ENCODE measurements around the gene PLEK. TPM values are rescaled to one million over a fixed set of nuclear protein-coding genes. Genes with fewer than 3 reads are reported as not detected.

PLEK gene
- total and polyA plus RNA-seq, 7 donors, result 0.89 to 3.9 (median 2.3) TPM

DNA sequence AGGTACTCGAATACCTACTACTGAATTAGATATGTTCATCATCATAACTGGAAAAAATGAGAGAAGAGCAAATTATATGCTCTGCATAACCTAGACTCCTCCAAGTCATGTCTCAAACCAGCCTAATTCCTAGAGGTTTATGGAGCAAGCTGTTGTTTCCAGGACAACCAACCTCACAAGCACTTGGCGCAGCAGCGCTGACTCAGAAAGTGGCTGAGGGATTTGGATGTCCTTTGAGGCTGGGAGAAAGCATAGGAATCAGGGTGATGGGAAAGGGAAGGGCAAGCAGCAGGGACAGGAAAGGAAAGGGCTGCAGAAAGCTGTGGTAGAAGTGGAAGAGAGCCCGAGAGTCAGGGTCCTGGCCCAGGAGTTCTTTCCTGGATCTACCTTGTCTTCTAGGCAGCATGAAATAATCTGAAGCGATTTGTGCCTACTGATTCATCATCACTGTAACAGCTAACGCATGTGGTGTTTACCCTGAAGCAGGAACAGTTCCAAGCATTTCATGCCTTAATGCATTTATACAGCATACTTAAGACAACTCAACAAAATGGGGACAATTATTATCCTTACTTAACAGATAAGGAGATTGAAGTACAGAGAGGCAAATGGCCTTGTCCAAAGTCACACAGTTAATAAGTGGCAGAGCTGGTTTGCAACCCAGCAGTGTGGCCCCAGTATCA is 3.7 kb downstream of the PLEK start:
- intact Hi-C loops (cut with DNase I), result no loop called here
- ATAC-seq, result no peak
- Histone ChIP-seq H3K9me3 (no peaks in the 10 kb centered on the region), H3K27ac (no peak overlapping the region), H3K4me3 (no peak overlapping the region), H3K4me1 (no peaks in the 10 kb centered on the region), H3K36me3 (ENCODE audit: insufficient read depth in 1 of 2, low read depth in 1 of 2) (no peaks in the 10 kb centered on the region), H3K27me3 (ENCODE audit: insufficient read depth in 3 of 3, low read length in 2 of 3) (no peaks in the 10 kb centered on the region)
- no peak for DNase-seq
- TF ChIP-seq, protein P1, sequence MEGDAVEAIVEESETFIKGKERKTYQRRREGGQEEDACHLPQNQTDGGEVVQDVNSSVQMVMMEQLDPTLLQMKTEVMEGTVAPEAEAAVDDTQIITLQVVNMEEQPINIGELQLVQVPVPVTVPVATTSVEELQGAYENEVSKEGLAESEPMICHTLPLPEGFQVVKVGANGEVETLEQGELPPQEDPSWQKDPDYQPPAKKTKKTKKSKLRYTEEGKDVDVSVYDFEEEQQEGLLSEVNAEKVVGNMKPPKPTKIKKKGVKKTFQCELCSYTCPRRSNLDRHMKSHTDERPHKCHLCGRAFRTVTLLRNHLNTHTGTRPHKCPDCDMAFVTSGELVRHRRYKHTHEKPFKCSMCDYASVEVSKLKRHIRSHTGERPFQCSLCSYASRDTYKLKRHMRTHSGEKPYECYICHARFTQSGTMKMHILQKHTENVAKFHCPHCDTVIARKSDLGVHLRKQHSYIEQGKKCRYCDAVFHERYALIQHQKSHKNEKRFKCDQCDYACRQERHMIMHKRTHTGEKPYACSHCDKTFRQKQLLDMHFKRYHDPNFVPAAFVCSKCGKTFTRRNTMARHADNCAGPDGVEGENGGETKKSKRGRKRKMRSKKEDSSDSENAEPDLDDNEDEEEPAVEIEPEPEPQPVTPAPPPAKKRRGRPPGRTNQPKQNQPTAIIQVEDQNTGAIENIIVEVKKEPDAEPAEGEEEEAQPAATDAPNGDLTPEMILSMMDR (IDR thresholded peaks at IDR 0.05), result no peak
- WGBS, 3 donors, result 62 to 76% (median 72%) methylated on average over 6 of the region's 6 CpGs

DNA sequence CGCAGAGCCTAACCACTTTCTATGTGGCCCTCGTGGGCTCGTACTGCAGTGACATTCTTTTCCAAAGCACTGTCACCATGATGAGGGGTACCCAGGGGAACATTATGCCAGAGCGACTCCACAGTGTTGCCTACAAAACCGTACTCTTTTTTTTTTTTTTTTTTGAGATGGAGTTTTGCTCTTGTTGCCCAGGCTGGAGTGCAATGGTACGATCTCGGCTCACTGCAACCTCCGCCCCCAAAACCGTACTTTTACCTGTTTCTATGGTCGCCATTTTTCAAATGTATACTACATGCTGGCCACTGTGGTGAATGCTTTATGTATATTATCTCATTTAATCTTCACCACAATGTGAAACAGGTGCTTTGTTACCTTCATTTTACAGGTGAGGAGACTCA is 4.3 kb downstream of the PLEK start:
- intact Hi-C loops (cut with DNase I), result no loop called here
- Histone ChIP-seq H3K9me3 (no peaks in the 10 kb centered on the region), H3K27me3 (ENCODE audit: insufficient read depth in 3 of 3, low read length in 2 of 3) (no peaks in the 10 kb centered on the region), H3K4me3 (no peak overlapping the region), H3K36me3 (ENCODE audit: insufficient read depth in 1 of 2, low read depth in 1 of 2) (no peaks in the 10 kb centered on the region), H3K4me1 (no peaks in the 10 kb centered on the region), H3K27ac (no peak overlapping the region)
- DNase-seq, result no peak
- WGBS, 3 donors, result 81 to 83% (median 82%) methylated on average over 10 of the region's 10 CpGs
- ATAC-seq, result no peak
- TF ChIP-seq, protein P1 (IDR thresholded peaks at IDR 0.05), result no peak

- no peaks in the 10 kb centered on the region for H3K27me3 ChIP-seq (ENCODE audit: insufficient read depth in 3 of 3, low read length in 2 of 3)
- intact Hi-C loops (cut with DNase I), result no loop called here
- no peaks in the 10 kb centered on the region for H3K36me3 ChIP-seq (ENCODE audit: insufficient read depth in 1 of 2, low read depth in 1 of 2)
- TF ChIP-seq, protein P1 (IDR thresholded peaks at IDR 0.05), result no peak
- no peaks in the 10 kb centered on the region for H3K9me3 ChIP-seq
- ATAC-seq (no peak), DNase-seq (no peak)
- 48 to 64% (median 56%) methylated on average over 1 of the region's 1 CpG for WGBS, 3 donors
- H3K27ac ChIP-seq, result no peak overlapping the region
- H3K4me1 ChIP-seq, result no peaks in the 10 kb centered on the region
- H3K4me3 ChIP-seq, result no peak overlapping the region
Measured at GRCh38 chr2:68371138-68371537, 6.1 kb downstream of the PLEK start.

- Histone ChIP-seq H3K27me3 (ENCODE audit: insufficient read depth in 3 of 3, low read length in 2 of 3) (no peaks in the 10 kb centered on the region), H3K4me1 (no peaks in the 10 kb centered on the region), H3K36me3 (ENCODE audit: insufficient read depth in 1 of 2, low read depth in 1 of 2) (no peaks in the 10 kb centered on the region), H3K4me3 (no peak overlapping the region), H3K9me3 (no peaks in the 10 kb centered on the region), H3K27ac (no peak overlapping the region)
- TF ChIP-seq, protein P1 (IDR thresholded peaks at IDR 0.05), result no peak
- DNase-seq (no peak), ATAC-seq (no peak)
- intact Hi-C loops (cut with DNase I), result no loop called here
- 66 to 80% (median 72%) methylated on average over 3 of the region's 3 CpGs for WGBS, 3 donors
Measured at GRCh38 chr2:68371581-68371980, 6.5 kb downstream of the PLEK start.

DNA sequence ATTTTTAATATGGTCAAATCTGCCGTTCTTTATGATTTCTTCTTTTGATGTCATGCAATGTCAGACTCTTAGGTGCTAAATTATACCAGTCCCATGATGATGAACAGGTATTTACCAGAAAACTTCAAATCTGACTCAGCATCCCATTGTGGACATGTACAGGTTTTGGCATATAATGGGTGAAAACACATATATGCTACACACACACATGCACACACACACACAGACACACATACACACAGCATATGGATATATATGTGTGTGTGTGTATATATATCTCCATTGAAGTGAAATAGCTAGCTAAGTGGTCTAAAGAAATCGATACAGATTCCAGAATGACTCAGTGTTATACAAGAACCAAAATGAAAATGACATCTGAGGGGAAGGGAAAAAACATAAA is 7.4 kb downstream of the PLEK start:
- TF ChIP-seq, protein P1 (IDR thresholded peaks at IDR 0.05), result no peak
- 81 to 91% (median 84%) methylated on average over 2 of the region's 2 CpGs for WGBS, 3 donors
- no peaks in the 10 kb centered on the region for H3K4me1 ChIP-seq
- H3K27ac ChIP-seq, result no peak overlapping the region
- intact Hi-C loops (cut with DNase I), result no loop called here
- no peaks in the 10 kb centered on the region for H3K27me3 ChIP-seq (ENCODE audit: insufficient read depth in 3 of 3, low read length in 2 of 3)
- no peaks in the 10 kb centered on the region for H3K9me3 ChIP-seq
- no peaks in the 10 kb centered on the region for H3K36me3 ChIP-seq (ENCODE audit: insufficient read depth in 1 of 2, low read depth in 1 of 2)
- DNase-seq, result no peak
- ATAC-seq, result no peak
- H3K4me3 ChIP-seq, result no peak overlapping the region

Measured in psoas muscle (tissue), 8 donors.